ENCODE results near the gene NR6A1.

The NR6A1 gene

DNA sequence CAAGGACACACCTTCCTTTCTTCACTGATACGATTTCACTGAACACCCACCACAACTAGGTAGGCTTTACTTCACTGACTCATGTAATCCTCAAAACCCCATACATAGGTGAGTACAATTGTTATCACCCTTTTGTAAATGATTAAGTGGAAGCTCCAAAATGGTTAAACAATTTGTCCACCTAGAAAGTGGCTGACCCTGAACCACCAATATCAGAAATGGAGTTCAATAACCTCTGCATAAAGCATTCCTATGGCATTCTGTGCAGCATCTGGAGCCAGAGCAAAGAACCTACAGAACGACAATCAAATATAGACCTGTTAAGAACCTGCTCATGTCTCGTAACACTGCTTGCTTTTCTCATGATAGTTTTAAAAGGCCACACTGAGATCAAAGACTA is 213.2 kb downstream of the NR6A1 start:
- DNase-seq = no peak

DNA sequence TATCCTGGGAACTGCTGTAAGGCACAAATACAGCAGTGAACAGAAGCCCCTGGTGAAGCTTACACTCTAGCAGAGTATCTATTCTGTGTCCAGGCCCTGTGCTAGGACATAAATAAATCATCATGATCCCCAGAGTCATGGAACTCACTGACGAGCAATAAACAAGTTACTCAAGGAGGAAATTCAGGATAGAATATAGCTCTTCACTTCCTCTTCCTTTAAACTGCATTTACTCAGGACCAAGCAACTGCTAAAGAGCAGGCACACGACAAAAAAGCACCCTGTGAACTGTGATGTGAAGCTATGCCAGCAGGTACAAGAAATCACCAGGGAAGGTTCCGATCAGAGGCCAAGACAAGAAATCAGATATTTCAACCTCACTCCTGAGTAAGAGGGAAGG is 216.1 kb downstream of the NR6A1 start:
- DNase-seq = no peak

DNA sequence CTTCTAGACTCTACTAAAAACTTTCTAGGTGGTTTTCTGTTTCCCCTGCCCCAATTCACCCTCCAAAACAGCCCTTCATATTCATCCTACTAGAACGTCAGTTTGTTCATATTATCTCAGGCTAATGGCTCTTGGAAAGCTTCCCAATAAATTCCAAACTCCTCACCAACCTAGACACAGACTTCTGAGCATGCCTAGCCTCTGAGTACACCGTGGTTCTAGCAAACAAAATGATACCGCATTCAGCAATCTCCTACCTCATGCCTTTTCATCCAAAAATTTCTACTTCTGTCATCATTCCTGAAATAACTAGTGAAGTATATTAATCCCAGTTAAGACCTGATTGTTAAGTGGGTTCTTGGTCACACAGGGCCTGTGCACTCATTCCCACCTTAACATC is 217.4 kb downstream of the NR6A1 start:
- no peak for DNase-seq

DNA sequence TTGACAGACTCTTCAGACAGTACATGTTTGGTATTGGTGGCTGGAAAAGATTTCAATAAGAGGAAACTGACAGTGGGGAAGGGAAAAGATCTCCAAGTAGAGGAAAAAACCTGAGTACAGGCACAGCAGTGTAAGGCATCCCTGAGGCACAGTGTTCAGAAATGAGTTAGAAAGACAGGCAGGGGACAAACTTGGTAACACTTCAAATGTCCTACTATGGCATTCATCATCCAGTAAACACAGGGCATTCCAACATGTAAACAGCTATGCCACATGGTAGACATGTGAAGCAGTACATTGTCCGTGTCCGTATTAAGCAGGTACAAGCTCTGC is 218.9 kb downstream of the NR6A1 start:
- no peak for DNase-seq

DNA sequence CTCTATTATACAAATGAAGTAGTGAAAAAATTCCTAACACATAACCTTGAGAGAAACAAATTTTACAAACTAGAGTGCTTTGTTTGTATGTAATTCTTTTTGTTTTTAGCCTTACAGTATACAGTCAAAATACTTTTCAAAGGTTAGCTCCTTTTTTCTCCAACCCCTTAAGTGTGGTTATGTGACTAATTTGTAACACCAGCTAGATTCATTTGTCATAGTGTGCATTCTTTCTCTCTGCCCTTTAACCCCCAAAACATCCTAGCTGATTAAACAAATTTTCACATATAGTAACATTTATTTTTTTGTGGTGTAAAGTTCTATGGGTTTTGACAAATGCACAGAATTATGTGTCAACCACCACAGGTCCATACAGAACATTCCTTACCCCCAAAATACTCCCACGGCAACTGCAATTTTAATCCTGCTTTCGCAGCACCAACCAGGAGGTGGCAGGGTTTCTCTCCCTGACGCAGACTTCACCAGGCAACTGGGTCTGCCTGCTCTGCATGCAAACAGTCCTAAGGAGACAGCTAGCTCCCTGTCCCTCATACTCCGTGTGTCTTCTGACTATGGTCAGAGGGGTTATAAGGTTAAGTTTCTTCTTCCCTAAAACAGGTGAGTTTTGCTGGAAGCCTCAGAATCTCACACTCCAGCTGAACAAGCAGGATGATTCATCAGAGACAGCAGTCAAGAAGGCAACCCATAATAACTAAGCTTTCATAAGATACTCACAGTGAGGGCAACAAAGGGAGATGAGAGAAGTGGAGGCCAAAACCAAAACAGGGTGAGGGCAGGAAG is 219.4 kb downstream of the NR6A1 start:
- DNase-seq = peak; percentile 56

DNA sequence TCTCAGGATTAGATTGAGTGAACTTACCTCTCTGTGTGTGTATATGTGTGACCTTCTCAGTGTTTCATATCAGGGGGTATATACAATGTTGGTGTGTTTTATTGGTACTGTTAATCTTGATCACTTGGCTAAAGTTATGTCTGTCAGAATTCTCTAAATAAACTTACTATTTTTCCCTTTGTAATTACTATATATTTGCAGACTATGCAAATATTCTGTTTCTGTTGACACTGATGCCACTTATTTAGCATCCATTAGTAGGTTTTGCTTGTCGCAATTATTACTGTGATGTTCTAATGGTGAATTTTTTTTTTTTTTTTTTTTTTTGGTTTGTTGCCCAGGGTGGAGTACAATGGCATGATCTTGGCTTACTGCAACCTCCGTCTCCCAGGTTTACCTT is 221.0 kb downstream of the NR6A1 start:
- DNase-seq = no peak

DNA sequence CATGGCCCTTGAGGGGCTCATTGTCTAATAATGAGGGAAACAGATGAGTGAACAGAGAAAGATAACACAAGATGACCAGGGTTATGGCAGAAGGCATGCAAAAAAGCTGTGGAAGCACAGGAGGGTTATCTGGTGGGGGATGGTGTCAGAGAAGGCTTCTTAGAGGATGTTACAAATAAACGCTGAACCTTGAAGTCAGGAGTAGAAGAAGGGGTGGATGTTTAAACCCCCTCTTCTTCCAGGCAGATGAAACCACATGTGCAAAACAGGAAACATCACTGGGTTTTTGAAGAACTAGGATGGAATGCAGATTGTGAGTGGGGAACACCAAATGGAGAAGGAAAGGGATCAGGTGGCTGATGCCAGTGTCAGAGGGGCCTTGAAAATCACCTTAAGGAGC is 222.1 kb downstream of the NR6A1 start:
- DNase-seq = no peak

DNA sequence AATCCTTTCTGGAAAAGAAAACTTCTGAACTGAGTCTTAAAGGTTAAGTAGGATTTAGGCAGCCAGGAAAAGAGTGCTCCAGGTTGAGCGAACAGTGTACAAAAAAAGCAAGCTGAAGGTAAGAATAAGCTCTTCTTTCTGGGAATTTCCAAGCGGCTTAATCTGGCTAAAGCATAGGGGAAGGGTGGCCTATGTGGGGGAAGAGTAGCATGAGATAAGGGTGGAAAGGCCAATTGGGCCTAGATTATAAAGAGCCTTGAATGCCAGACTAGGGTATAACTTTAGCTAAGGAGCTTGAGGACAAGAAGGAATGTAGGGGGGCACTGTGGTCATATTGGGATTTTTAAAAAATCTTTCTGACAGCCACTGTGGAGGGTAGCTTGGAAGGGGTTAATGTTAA is 226.6 kb downstream of the NR6A1 start:
- no peak for DNase-seq

DNA sequence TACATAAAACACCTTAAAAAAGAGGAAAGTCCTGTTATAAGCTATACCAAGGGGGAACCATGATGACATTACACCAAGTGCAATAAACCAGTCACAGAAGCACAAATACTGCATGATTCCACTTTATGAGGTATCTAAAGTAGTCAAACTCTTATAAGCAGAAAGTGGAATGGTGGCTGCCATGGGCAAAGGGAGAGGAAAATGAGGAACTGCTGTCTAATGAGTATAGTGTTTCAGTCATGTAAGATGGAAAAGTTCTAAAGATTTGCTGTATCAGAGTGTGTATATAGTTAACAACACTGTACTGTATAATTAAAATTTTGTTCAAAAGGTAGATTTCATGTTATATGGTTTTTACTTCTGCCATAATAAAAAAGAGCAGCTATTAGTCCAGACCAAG is 229.3 kb downstream of the NR6A1 start:
- DNase-seq = no peak

DNA sequence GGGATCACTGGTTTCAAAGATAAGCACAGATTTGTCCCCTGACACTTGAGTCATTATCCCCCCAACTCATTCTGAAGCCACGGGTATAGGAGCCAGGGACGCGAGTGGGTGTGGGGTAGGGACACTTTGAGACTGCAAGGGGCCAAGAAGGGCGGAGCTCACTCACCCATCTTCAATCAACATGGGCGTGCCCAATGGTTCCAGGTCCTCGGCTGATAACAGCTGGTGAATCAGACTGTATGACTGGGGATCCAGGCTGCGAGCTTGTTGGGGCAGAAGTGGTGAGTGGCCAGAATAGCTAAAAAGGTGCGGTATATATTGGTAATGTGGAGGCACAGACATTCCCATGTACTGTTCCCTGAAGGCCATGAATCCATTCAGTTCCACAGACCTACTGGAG is 233.2 kb downstream of the NR6A1 start:
- no peak for DNase-seq

DNA sequence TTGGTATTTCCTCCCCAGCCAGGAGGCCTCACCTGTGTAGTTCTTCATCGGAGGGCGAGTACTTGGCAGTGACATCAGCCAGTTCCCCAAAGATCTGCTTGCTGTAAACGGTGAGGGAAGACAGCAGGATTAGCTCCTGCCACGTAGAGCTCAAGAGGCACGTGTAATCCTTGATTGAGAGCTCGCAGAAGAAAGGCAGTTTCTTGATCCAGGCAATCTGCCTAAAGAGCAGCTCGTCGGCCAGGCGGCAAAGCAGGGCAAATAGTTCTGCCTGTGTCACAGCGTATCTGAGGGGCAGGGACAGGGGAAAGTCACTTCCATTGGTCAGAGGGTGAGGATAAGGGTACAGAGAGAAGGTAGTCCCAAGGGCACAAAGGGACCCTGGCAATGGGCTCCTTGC is 235.3 kb downstream of the NR6A1 start:
- DNase-seq = no peak

DNA sequence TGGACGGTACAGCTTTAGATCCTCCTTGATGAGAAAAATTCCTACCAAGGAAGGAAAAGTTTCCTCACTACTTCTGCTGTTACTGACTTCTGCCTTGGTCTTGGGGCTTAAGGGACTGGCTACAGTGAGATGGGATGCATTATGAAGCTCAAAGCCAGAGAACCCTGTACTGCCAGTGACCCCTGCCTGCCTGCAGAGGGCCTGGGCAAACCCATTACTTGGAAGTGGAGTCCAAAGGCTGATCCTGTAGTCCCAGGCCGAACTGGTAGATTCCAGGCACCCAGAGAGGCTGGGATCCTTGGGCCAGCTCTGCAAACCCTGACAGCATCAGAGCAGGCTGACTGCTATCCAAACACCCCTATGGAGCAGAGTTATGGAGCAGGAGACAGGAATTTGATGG is 238.2 kb downstream of the NR6A1 start:
- no peak for DNase-seq

DNA sequence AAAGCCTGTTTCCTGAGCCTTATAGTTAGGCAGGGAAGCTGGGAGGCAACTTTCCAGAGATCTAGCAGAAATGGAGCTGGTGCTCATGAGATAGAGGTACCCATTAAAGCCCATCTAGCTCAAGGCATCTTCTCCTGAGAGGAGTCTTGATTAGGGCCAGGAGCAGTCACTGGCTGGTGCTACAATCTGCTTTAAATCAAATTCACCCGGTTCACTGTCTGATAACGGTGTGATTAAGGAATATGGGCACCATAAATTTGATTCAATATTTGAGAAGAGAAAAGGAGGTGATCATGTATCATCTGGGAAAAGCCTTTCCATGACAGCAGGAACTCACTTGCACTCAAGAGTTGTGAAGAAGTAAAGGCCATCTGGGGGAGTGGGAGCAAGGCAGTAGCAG is 240.0 kb downstream of the NR6A1 start:
- DNase-seq = no peak

DNA sequence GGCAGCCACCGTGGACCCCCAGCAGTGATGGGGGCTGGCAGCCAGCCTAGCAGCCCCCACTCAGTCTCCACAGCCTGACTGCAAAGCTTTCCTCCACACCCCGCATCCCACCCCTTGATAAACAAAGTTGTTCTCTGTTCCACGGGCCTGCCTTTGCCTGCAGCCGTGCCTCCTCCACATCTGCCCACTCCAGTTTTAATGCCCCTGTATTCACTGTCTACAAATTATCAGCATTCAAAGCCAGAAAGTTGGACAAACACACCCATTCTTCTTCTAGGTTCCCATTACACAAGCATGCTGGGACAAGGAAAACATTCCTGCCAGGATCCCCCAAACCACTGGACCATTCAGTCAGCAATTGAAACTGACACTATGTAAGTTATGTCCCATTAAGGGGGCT is 240.9 kb downstream of the NR6A1 start:
- no peak for DNase-seq

DNA sequence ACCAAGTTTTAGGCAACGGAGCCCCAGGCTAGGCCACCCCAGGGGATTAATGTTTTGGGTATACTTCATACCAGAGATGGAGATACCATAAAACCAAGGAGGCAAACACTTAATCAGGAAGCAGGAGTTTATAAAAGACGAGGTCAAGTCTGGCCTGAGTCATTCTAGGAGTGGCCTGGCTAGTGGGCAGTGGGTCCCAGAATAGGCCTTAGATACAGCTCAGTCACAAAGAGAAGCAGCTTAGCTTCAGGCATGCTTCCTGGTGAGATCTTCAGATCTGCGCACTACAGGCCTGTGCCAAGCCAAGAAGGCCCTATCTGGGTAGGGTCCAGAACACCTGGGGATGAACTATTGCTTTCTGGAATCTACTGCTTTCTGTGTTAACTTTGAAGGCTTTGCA is 243.3 kb downstream of the NR6A1 start:
- no peak for DNase-seq

DNA sequence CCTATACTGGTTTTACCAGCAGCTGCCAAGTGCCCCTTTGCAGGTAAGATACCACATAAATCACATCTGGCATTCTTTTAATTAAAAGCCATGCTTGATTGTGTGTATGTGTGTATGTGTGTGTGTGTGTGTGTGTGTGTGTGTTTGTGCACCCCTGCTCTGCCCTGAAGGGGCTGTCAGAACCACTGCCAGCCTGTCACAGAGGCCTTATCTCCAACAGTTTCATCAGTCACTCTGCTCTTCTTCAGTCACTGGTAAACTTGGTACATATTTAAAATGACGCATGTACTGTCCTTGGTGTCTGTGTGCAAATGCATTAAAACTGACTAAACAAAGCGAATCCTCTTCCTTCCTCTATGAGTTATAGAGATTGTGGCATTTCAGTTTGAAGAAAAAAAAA is 244.9 kb downstream of the NR6A1 start:
- DNase-seq = no peak

DNA sequence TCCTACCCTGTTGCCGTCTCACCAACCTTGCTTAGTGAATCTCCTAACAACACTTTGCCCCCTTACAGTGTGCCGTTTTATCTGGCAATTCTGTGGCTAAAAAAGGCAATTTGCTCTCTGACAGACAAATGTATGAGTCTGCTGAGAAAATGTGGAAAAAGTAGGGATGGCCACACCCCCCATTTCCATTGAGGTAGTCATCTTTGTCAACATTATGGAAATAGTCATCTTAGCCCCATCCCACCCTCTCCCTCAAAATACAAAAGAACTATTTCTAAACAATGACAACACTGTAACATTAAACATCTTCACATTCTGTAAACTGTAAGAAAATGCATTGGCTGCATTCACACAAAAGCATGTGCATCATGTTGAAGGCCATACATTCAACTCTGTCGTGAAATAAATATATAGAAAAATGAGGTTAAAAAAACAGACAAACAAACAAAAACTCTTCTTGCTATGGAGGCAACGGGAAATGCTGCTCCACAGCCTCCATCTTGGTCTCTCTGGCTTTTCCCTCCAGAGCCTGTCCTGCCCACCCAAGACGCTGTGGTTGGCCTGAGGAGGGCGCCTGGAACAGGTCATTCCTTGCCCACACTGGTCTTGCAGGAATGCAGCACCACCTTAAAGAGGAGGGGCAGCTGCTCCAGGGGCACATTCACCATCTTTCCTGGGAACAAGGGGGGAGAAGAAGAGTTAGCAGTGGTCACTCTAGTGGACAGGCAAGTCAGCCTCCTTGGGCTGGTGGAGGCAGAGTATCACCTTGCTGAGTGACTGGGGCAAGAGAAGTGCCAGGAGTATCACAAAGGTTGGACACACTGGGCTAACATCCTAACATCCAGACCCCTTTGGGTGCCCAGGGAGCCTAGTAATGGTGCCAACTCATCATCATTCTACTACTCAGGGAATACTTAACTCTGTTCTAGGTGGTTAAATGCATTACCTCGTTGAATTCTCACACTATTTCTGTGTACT is 248.7 kb downstream of the NR6A1 start:
- no peak for DNase-seq

DNA sequence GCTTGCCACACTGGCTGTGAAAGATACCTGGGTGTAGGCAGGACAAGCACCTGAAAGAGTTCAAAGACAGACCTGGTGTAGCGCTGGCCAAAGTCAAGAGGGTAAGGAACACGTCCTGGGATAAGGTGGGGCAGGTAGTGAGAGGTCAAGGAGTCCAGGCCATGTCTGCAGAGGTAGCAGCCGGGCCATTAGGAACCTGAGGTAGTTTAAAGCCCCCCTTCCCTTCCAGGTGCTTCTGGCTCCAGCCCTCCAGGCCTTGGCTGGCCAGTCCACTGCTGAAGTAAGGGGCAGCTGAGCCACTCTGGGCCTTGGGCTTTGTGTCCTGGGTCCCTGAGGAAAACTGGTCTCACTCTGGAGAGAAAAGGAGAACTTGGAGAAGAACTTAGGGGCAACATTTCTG is 250.0 kb downstream of the NR6A1 start:
- DNase-seq = no peak

DNA sequence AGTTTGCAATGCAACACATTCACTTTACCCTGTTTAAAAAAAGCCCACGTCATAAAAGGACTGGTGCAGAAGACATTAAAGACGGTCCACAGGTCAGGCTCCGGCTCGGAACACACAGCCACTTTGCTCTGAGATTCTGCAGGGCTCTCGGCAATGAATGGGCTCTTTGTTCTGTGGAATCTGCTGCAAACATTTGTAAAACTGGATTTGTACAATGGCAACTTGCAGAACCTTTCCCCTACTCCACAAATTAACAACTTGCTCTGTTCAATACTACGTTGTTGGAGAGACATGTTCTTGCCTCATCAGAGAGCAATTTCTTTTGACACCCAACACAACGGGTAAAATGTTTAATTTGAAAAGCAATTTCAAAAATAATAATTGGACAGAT is 250.9 kb downstream of the NR6A1 start:
- DNase-seq = no peak

DNA sequence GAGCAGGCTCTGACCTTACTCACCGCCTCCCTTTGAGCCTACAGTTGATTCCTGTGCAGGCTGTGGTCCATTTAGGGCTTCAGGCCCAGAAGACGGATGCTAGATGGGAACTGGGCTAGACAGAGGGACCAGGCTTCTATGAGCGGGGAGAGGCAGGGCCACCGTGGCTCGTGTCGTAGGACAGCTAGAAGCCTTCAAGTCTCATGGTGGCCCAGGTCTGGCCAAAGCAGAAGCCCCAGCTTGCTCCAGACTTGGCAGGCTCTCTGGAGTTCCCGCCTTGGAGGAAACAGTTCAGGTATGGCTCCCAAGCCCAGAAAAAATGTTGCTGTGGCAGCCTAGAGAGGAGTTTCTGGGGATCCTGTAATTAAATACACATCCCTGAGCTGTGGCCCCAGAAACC is 253.0 kb downstream of the NR6A1 start:
- no peak for DNase-seq

DNA sequence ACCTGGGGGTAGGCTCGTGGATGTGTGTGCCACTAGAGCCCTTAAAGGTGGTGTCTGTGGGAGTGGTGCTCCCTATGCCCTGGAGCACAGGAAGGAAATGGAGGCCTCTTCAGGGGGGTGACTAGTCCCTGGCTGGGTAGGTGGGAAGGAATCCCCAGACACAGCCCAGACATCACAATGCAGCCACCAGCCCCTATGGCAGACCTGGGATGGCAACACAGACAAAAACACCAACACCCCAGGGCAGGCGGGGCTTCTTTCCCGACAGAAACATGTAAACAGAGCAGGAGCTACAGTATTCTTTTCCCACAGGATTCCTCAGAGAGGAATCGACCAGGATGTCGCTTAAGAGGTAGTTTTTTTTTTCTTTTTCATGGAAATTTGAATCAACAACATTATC is 253.5 kb downstream of the NR6A1 start:
- no peak for DNase-seq

DNA sequence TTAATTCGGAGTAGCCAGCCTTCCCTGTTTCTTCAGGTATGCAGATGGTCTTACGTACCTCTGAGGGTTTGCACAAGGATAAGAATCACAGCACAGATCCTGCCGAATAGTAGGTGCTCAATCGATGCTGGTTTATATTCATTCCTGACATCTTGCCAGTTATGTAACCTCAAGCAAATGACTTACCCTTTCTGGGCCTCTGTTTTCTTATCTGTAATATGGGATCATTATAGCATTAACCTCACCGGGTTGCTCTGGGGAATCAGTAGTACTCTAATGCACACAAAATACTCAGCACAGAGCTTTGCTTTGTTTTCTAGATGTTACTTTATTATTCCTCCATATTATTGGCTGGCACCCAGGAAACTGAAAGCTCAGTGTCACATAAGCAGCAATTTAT is 256.2 kb downstream of the NR6A1 start:
- DNase-seq = no peak

DNA sequence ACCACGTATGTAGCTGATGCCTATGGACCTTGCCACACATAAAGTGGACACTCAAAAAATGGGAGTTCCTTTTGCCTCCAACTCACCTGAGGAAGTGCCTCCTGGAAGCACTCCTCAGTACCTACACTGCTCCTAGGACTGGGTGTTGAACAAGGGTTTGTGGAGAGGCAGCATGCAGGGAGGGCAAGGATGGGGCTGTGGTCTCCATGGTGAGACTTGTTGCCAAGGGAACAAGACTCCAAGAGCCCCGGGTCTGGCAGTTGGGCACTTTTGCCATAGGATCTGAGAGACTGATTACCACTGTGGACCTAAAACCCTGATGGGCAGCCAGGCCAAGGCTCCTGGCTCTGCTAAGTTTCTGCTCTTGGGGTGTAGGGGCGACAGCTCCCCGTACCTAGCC is 257.0 kb downstream of the NR6A1 start:
- DNase-seq = no peak

DNA sequence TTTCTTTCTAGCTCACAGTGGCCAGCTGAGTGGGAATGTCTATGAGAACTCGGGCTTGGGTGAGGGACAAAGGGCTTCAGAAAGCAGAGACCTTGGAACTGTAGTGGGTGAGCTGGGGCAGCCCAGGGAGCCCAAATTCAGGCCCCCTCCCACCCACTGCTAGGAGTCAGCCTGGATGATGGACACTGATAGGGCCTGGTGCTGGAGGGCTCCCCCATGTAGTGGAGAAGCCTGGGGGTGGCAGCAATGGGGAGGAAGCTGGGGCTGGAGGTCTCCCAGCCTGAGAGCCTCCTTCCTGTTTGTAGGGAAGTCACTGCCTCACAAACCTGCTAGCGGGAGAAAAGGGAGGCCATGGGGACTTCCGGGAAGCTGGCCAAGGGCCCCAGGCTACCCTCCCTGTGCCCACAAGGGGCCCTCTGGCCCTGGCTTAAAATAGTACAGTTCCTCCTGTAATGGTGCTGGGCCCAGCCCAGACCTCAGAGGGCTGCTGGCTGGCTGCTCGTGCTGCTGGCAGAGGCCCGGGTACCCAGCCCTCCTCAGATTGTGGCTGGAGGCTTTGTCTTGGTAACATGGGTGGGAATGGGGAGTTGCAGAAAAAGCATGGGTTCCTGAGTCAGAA is 257.6 kb downstream of the NR6A1 start:
- no peak for DNase-seq

Measured in activated CD4-positive, alpha-beta T cell treated with anti-CD3 and anti-CD28 coated beads for 48 hours (primary cell).